ENCODE results near the gene IFITM5.
"Not testable (repeated sequence)": the region's sequence is repeated elsewhere in the genome, so short reads cannot be mapped to it uniquely, and the experiment has no call there.

Gene IFITM5

DNA sequence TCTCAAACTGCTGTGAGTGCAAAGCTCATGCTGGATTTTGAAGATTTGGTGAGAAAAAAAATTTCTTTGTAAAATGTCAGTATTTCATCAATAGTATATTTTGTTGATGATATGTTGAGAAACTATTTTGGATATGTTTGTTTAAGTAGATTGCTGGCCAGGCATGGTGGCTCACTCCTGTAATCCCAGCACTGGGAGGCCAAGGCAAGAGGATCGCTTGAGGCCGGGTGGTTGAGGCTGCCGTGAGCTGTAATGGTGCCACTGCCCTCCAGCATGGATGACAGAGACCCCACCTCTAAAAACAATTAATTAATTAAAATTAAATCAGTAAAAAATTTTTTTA is 28.2 kb upstream of the IFITM5 start:
- no peak for DNase-seq

DNA sequence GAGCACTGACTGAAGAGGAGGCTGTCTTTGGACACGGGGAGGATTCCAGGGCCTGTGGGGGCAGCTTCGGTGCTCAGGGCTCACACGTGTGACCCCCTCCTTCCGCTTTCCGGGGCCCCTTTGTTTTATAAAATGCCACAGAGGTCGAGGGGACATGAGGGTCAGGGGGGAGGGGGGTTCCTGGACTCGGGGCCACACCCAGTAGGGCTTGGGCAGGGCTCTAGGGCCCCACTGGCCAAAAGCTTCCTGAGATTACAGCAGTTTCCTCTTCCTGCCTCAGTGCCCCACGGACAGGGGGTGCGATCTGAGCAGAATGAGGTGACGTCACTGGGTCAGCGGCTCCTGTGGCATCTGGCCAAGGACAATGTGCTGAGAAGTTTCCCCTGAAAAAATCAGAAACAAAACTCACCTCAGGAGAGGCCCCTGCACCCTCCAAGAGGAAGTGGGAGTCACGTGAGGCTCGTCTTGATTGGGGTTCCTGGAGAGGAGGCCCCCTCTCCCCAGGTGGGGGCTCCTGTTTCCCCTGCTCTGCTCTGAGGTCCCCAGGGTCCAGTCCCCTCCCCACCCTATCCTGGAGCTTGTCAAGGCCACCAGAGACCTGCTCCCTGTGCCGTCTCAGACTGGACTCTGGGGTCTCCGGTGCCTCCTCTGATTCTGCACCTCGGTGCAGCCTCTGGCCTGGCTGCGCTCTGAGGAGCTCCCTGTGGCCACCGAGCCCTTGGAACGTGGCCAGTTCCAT is 27.7 kb upstream of the IFITM5 start:
- peak; percentile 82 for DNase-seq

DNA sequence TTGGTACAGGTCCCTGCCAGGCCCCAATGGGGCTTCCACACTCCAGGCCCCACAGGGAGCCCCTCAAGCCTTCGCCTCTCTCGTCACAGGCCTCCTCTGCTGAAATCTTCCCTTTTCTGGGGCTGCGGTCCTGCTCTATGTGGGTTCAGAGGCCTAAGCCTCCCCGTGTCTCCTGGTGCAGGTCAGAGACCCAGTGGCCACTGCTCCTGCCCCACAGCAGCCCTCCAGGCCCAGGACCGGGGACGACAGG is 27.2 kb upstream of the IFITM5 start:
- DNase-seq: no peak

DNA sequence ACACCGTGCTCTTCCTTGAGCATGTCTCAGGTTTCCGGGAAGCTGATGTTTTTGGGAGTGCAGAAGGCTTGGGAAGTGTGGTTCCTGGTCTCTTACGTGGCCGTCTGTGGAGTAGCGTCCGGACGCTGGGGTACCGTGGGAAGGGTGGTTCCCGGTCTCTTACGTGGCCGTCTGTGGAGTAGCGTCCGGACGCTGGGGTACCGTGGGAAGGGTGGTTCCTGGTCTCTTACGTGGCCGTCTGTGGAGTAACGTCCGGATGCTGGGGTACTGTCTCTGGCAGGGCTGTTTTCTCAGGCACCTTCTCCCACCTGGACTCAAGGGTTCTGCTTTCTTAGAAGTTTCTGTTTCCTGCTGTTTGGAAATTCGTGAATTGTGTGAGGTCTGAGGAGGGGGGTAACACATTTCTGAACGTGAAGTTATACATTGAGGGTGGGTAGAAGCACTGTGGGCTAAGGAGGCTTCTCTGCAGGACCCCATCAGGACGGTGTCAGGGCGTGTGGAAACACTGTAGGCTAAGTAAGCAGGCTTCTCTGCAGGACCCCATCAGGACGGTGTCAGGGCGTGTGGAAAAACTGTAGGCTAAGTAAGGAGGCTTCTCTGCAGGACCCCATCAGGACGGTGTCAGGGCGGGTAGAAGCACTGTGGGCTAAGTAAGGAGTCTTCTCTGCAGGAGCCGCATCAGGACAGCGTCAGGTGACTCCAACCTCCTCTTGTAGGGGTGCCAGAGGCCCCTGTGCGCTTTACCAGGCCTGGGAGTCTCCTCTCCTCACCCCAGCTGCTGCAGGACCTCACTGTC is 26.7 kb upstream of the IFITM5 start:
- DNase-seq: peak; percentile 58

DNA sequence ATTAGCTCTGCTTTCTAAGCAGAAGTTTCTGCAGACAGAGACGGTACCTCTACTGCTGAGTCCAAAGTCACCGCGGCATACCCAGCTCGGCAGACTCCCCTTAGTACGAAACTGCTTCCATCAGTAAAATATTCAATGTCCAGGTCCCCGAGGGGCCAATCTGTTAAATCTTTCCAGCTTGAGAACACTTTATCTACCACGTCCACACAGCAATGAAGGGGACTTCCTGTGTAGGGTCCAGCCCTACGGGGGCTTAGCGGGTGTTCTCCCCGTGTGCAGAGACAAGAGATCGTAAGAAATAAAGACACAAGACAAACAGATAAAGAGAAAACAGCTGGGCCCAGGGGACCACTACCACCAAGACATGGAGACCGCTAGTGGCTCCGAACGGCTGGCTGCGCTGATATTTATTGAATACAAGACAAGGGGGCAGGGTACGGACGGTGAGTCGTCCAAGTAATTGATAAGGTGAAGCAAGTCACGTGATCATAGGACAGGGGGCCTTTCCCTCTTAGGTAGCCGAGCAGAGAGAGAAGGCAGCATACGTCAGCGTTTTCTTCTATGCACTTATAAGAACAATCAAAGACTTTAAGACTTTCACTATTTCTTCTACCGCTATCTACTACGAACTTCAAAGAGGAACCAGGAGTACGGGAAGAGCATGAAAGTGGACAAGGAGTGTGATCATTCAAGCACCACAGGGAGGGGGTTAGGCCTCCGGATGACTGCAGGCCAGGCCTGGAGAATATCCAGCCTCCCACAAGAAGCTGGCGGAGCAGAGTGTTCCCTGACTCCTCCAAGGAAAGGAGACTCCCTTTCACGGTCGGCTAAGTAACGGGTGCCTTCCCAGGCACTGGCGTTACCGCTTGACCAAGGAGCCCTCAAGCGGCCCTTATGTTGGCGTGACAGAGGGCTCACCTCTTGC is 25.5 kb upstream of the IFITM5 start:
- peak; percentile 47 for DNase-seq

DNA sequence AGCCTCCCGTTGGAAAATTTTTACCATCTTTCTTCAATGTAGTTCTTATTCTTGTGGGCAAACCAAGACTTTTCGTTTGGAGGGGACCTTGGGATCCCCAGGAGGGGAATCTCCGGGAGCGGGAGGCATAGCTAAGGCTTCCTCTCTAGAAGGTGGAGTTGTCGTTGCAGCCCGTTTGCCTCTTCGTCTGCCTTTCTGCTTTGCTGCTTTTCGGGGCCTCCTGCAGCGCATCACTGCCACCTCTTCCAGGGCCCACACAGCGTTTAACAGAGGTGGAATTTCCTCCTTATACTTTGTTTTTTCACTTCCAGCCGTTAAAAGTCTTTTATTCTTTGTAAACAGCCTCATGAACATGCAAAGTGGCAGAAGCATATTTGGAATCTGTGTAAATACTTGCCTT is 24.8 kb upstream of the IFITM5 start:
- no peak for DNase-seq

DNA sequence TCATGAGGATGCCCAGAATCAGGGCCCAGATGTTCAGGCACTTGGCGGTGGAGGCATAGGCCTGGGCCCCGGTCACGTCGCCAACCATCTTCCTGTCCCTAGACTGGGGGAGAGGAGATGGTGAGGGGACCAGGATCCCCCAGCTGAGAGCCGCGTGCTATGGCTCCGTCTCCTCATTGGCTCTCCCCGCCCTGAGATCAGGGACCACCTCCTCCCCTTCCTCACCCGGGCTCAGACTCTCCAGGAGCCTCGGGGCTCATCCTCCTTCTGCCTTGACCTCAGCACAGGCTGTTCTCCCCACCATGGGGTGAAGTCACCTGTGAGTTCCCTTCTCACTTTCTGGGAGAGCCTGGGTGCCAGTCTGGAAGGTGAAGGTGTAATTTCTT is 20.6 kb upstream of the IFITM5 start:
- peak; percentile 39 for DNase-seq

DNA sequence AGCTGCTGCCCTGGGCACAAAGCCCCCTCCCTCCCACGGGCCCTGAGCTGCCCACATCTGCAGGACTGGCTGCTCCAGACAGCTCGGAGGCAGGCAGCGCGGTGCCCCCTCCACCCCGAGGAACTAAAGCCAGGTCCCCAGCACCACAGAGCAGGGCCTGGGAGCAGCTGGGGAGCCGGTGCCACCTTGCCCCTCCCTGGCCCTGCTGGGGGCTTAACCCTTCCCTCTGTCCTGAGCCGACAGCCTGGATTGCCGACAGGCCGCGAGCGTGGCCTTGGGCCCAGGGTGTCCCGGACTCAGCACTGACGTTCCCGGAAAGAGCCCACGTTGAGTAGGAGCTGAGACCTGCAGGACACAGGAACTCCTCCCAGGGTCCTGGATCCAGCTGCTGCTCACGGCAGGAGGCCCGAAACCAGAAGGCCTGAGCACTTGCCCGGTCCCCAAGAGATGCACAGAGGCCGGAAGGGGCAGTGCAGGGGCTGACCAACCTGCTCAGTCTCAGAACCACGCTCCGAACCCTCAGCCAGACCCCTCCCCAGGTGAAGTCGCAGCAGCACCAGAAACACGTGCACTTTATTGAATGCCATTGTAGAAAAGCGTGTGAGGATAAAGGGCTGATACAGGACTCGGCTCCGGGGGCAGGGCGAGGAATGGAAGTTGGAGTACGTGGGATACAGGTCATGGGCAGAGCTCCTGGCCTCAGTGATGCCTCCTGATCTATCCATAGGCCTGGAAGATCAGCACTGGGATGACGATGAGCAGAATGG is 20.0 kb upstream of the IFITM5 start:
- peak; percentile 70 for DNase-seq

DNA sequence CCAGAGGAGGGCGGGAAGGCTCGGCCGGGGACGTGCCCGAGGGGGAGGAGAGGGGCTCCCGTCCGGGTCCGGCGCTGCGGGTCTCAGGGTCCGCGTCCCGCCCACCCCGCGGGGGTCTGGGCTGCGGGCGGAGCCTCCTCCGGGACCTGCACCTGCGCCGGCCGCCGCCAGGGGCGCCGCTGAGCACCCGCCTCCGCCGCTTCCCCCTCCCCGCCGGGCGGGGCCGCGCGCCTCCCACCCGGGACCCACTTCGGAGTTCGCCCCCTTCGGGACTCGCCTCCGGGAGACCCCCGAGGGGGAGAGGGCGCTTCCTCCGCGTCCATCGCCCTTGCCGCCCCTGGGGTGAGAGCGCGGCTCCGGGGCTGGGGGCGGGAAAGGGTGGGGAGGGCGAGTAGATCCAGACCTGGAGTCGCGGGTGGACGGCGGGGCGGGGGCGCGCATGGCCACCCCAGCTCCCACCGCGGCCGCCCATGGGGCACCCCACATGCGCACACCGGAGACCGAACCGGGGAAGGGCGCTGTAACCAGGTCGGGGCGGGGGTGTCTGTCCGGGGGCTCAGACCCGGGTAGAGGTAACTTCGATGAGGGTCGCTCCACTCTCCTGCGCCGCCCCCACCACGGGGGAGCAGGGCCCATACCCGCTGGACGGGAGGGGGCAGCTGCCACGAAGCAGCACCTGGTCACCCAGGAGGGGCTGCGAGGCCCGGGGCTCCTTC is 19.2 kb upstream of the IFITM5 start:
- DNase-seq: peak; percentile 48

DNA sequence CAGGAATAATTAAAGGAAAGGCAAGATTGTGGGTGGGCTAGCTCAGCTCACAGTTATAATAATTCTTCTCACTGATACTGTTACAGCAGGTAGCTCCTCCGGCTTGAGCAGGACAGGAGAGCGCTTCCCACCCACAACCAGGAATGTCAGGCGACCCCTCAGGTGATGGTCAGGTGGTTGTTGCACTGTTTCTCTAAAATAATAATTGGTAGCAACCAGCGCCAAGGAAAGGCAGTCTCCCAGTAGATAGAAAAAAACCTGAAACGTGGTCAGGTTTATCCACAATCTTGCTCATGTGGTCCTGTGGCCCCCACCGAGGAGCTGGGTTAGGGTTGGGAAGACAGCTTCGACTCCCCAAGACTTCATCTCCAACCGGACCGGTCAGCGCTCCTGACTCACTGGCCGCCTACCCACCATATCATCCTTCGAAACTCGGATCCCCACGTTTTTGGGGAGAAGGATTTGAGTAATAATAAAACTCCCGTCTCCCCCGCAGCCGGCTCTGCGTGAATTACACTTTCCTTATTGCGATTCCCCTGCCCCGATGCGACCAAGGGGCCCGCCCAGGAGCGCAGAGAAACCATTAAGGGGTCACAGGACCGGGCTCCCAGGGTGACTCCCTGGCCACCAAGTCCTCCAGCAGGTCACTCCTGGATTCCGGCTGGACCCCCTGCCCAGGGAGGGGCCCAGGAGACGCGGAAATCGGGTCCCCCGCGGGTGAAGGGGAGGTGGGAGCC is 18.5 kb upstream of the IFITM5 start:
- DNase-seq: peak; percentile 58

DNA sequence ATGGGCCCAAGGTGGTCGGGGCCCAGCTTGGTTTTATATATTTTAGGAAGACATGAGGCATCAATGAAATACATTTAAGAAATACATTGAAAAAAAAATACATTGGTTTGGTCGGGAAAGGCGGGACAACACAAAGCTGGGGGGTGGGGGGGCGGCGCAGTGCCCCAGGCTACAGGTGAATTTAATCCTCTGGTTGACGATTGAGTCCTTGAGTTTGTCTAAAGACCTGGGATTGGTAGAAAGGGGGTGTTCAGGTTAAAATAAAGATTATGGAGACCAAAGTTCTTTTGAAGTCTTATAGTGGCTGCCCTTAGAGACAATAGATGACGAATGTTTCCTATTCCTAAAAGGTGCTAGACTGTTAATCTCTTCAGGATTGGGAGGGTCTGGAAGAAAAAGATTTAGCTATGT is 17.6 kb upstream of the IFITM5 start:
- DNase-seq: no peak

DNA sequence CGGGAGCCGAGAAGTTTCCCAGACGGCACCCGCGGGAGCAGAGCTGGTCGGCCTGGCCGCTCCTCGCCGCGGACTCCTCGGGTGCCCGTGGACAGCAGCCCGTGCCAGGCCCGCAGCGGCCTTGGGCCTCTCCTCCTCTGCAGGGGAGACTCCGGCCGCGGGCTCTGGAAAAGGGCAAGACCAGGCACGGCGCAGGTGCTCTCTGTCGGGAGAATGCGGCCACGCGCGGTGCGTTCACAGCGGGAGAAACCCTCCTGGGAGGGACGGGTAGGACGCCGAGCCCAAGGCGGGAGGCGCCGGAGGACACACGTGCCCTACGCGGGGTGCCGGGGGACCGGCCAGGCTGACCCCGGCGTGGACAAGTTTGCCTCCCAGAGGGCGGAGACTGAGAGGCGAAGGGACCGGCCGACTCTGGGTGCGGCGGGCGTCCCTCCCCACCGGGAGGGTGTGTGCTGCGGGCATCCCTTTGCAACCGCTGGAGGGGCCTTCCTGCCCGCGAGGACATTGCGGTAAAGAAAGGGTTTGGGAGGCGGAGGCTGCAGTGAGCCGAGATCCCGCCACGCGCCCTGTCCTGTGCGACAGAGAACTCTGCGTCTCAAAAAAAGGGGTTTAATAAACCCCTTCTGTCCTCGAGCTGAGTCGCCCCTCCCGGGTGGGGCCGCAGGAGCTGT is 16.8 kb upstream of the IFITM5 start:
- DNase-seq: peak; percentile 75

DNA sequence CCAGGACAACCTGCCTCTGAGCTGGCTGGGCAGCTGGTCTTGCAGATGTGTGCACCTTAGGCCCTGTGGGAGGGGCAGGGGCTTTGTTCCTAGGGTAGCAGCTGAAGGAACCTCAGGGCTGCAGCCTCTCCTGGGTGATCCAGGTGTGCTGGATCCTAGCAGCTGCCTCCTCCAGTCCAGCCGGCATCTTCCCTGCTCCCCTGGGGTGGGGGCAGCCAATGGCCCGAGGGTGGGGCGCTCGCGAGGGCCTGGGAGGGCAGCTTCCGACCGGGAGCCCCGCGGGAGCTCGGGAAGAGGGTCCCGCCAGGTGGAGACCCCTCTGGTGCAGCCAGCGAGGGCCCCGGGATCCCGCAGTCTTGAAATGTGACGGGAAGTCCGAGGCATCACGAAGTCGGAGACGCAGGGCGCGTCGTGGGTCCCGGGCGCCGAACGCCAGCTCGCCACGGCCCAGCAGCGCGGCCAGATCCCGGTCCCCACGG is 16.2 kb upstream of the IFITM5 start:
- peak; percentile 66 for DNase-seq

DNA sequence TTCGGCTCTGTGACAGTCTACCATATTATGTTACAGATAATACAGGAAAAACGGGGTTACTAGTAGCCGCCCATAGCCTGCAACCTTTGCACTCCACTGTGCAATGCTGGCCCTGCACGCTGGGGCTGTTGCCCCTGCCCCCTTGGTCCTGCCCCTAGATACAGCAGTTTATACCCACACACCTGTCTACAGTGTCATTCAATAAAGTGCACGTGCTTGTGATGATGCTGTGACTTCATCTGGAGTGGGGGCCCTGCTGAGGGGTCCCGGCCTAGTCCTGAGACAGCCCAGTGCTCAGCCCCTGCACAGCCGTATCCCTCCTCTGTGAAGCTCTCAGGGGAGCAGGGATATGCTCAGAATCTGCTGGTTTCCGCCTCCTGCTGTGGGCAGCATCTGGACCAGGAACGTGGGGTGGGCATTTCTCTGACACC is 15.7 kb upstream of the IFITM5 start:
- peak; percentile 71 for DNase-seq

DNA sequence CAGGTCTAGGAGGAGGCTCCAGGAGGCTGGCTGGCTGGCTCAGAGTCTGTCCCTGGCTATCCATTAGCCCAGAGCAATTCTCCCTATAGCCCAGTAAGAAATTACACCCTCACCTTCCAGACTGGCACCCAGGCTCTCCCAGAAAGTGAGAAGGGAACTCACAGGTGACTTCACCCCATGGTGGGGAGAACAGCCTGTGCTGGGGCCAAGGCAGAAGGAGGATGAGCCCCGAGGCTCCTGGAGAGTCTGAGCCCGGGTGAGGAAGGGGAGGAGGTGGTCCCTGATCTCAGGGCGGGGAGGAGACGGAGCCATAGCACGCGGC is 15.2 kb upstream of the IFITM5 start:
- DNase-seq: not testable (repeated sequence)

DNA sequence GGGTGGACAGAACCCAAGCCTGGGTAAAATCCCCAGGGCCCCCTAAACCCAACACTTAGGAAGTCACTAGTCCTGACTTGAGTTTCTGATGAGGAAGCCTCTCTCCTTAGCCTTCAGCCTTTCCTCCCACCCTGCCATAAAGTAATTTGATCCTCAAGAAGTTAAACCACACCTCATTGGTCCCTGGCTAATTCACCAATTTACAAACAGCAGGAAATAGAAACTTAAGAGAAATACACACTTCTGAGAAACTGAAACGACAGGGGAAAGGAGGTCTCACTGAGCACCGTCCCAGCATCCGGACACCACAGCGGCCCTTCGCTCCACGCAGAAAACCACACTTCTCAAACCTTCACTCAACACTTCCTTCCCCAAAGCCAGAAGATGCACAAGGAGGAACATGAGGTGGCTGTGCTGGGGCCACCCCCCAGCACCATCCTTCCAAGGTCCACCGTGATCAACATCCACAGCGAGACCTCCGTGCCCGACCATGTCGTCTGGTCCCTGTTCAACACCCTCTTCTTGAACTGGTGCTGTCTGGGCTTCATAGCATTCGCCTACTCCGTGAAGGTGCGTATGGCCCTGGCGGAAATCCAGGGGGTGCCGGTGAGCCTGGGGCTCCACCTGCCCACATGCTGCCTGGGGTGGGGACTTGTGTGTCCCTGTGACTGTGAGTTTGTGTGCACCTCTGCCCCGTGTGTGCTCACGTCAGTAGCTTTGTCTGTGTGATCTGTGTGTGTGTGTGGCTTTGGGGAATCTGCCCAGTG is 14.6 kb upstream of the IFITM5 start, which contains the start of gene IFITM1:
IFITM1 (plus strand) TSS at position 254 of the 767 bp plus-strand sequence; CDS start at position 385, 131 bp downstream.
- DNase-seq: peak; percentile 84

DNA sequence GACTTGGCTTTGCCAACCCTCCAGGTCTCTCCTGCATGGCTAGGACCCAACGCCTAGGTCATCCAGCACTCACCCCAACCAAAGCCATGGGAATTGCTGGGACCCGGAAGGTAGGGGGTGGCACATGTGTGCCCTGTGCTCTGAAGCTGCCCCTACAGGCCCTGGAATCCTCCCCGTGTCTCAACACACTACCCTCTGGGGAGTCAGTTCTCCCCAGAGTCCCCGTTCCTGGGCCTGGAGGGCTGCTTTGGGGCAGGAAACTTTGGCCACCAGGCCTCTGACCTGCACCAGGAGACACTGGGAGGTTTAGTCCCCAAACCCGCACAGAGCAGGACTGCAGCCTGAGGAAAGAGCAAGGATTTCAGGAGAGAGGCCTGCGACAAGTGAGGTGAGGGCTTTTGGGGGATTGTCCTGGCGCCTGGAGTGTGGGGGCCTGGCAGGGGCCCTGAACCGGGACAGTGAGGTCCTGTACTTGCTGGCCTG is 14.0 kb upstream of the IFITM5 start:
- DNase-seq: no peak

DNA sequence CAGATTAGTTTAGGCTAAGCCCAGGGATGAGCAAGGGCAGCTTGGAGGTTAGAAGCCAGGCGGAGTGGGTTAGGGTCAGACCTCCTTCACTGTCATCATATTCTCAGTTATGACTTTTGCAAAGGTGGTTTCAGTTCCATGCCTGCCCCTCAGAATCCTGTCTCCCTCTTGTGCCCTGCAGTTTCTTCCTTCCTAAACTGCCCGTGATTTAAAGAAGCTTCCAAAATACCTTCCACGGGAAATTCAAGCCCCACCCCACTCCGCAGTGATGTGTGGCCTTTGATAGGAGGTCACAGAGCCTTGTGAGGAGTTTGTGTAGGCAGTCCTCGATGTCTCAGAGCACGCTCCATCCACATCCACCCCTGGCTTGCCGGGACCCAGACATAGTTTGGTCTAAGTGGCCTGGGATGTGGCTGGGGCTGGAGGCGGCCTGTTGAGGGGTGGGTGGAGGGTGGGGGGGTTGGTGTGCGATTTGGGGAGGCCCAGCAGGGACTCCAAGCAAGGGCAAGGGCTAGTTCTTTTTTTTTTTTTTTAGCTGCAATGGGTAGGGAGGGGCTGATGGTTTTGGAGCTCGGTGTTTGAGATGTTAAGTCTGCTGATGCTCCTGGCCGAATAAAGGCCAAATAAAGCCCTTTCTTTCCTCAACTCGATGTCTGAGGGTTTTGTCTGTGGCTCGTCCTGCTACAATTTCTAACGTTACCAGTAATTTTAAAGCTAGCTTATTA is 12.9 kb upstream of the IFITM5 start:
- DNase-seq: peak; percentile 73
